Neural crest cell (in vitro differentiated cells): ENCODE data around the gene CLCN2. TPM values are rescaled to one million over a fixed set of nuclear protein-coding genes. Genes with fewer than 3 reads are reported as not detected.

Source experiments
- DNase-seq: peaks from one replicate; pipeline ENCODE4 v3.0.0; 2021; ENCODE audit warnings: low read depth, mixed read lengths, low spot score
- H3K27ac Mint-ChIP-seq: one replicate; pipeline ENCODE4 v1.8.0; 2021; ENCODE audit warnings: mild to moderate bottlenecking, mixed read lengths; ENCODE audit not compliant: unreplicated experiment
- H3K27me3 Mint-ChIP-seq: 2 replicates; pipeline ENCODE4 v1.8.0; 2021; ENCODE audit warnings: low read depth, mild to moderate bottlenecking, mixed read lengths
- H3K36me3 Mint-ChIP-seq: 2 replicates; pipeline ENCODE4 v1.8.0; 2021; ENCODE audit warnings: low read depth, mild to moderate bottlenecking, mixed read lengths
- H3K4me1 Mint-ChIP-seq: 2 replicates; pipeline ENCODE4 v1.8.0; 2021; ENCODE audit warnings: mixed read lengths
- H3K4me3 Mint-ChIP-seq: one replicate; pipeline ENCODE4 v1.8.0; 2021; ENCODE audit warnings: mild to moderate bottlenecking, mixed read lengths
- H3K9me3 Mint-ChIP-seq: 2 replicates; pipeline ENCODE4 v1.8.0; 2021; ENCODE audit warnings: mixed read lengths
- total RNA-seq: library from RNA; stranded (reverse); gene quantifications from 2 replicates; pipeline ENCODE4 v1.2.1, GENCODE V29; 2021
- TF ChIP-seq, protein P1 (sequence below): fragments of 200-600 bp; sonication (generic); conservative IDR thresholded peaks from 2 replicates; pipeline ENCODE4 v1.5.0; 2021; ENCODE audit warnings: antibody characterized with exemption, mild to moderate bottlenecking

Gene CLCN2
- total RNA-seq, 1 donor from 2014 or later = 23.6 TPM

DNA sequence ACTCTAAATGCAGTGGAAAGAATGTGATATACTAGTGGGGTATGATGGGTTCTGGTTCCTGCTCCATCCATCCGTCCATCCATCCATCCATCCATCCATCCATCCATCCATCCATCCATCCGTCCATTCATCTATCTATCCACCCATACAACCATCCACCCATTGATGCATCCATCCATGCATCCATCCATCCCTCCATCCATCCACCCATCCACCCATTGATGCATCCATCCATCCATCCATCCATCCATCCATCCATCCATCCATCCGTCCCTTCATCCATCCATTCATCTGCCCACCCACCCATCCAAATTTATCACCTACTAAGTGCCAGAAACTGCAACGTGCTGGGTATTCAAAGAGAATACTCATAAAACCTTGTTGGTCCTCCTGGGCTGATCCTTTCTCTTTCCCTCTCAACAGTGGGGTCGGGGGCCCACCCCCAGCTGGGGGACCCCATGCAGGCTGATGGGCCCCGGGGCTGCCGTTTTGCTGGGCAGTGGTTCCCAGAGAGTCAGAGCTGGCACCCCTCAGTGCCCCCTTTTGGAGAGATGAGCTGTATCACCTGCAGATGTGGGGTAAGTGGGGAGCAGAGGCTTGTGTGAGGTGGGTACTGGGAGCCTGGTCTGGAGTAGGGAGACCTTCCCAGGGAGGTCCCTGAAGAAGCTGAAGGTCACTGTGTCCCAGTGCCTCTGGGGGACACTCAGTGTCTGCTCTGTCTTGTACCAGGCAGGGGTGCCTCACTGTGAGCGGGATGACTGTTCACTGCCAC, 26.9 kb upstream of the CLCN2 start:
- H3K27me3 Mint-ChIP-seq = peaks cover 13% of the 10 kb centered on the region
- H3K9me3 Mint-ChIP-seq = no peaks in the 10 kb centered on the region
- H3K36me3 Mint-ChIP-seq = no peaks in the 10 kb centered on the region
- no peak for DNase-seq
- no peak overlapping the region for H3K27ac Mint-ChIP-seq
- H3K4me1 Mint-ChIP-seq = no peaks in the 10 kb centered on the region
- H3K4me3 Mint-ChIP-seq = no peak overlapping the region
- TF ChIP-seq, protein P1, sequence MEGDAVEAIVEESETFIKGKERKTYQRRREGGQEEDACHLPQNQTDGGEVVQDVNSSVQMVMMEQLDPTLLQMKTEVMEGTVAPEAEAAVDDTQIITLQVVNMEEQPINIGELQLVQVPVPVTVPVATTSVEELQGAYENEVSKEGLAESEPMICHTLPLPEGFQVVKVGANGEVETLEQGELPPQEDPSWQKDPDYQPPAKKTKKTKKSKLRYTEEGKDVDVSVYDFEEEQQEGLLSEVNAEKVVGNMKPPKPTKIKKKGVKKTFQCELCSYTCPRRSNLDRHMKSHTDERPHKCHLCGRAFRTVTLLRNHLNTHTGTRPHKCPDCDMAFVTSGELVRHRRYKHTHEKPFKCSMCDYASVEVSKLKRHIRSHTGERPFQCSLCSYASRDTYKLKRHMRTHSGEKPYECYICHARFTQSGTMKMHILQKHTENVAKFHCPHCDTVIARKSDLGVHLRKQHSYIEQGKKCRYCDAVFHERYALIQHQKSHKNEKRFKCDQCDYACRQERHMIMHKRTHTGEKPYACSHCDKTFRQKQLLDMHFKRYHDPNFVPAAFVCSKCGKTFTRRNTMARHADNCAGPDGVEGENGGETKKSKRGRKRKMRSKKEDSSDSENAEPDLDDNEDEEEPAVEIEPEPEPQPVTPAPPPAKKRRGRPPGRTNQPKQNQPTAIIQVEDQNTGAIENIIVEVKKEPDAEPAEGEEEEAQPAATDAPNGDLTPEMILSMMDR = no peak

DNA sequence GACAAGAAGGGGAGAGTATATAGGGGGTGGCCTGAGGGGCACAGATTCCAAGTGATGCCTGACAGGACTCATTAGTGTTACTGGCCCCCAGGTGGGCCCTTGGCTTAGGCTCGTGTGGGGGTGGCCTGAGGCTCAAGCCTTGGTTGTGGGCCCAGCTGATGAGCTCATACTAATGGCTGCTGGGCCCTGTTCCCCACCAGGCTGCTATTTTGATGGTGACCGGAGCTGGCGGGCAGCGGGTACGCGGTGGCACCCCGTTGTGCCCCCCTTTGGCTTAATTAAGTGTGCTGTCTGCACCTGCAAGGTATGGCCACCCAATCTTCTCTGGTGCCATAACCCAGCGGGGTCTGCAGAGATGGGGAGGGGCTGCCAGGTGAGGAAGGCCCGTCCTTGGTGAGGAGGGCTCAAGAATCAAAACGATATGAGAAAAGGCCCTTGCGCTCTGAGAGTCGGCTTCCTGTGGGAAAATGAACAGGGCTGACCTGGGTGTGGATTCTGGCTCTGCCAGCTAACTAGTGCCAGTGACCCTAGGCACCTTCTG, 25.8 kb upstream of the CLCN2 start:
- Mint-ChIP-seq H3K4me1 (no peaks in the 10 kb centered on the region), H3K4me3 (no peak overlapping the region), H3K27me3 (peaks cover 20% of the 10 kb centered on the region), H3K9me3 (no peaks in the 10 kb centered on the region), H3K36me3 (no peaks in the 10 kb centered on the region), H3K27ac (no peak overlapping the region)
- TF ChIP-seq, protein P1 = no peak
- DNase-seq = no peak

DNA sequence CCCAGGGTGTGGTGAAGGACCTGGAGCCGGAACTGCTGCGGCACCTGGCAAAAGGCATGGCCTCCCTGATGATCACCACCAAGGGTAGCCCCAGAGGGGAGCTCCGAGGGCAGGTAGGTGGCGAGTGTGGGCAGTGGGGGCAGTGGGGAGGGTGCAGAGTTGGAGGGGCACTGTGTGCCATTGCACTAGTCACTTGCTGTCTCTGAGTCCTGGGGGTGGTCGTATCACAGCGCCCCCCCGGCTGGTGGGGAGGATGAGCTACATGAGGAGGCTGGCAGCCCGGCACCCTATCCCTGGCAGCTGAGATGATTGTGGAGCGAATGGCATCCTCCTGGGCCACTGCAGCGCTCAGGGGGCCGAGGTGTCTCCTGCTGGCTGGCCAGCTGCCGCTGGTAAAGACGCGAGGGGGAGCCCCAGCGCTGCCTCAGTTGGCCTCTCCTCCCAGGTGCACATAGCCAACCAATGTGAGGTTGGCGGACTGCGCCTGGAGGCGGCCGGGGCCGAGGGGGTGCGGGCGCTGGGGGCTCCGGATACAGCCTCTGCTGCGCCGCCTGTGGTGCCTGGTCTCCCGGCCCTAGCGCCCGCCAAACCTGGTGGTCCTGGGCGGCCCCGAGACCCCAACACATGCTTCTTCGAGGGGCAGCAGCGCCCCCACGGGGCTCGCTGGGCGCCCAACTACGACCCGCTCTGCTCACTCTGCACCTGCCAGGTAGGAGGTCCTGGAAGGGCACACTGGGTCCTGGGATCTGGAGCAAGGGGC, 24.8 kb upstream of the CLCN2 start:
- TF ChIP-seq, protein P1 = no peak
- DNase-seq = no peak
- no peaks in the 10 kb centered on the region for H3K9me3 Mint-ChIP-seq
- H3K4me3 Mint-ChIP-seq = no peak overlapping the region
- H3K4me1 Mint-ChIP-seq = no peaks in the 10 kb centered on the region
- H3K27me3 Mint-ChIP-seq = peaks cover 30% of the 10 kb centered on the region
- H3K36me3 Mint-ChIP-seq = no peaks in the 10 kb centered on the region
- no peak overlapping the region for H3K27ac Mint-ChIP-seq

DNA sequence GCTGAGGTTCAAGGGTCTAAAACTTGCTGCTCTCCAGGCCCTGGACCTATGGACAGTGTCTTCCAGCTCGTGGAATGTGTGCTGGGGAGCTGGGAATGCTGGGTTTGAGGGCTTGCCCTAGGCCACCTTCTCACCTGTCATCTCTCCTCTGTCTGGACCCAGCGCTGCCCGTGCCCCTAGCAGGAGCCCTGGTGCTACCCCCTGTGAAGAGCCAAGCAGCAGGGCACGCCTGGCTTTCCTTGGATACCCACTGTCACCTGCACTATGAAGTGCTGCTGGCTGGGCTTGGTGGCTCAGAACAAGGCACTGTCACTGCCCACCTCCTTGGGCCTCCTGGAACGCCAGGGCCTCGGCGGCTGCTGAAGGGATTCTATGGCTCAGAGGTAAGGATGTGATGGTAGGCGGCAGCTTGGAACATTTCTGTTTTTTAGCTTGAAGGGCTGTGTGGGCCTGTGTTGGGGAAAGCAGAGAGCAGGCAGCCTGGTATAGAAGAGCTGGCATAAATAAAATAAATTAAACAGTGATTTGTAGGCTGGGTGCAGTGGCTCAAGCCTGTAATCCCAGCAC, 23.5 kb upstream of the CLCN2 start:
- Mint-ChIP-seq H3K27ac (no peak overlapping the region), H3K27me3 (peaks cover 35% of the 10 kb centered on the region), H3K9me3 (no peaks in the 10 kb centered on the region), H3K36me3 (no peaks in the 10 kb centered on the region), H3K4me3 (no peak overlapping the region), H3K4me1 (no peaks in the 10 kb centered on the region)
- TF ChIP-seq, protein P1 = no peak
- DNase-seq = no peak

DNA sequence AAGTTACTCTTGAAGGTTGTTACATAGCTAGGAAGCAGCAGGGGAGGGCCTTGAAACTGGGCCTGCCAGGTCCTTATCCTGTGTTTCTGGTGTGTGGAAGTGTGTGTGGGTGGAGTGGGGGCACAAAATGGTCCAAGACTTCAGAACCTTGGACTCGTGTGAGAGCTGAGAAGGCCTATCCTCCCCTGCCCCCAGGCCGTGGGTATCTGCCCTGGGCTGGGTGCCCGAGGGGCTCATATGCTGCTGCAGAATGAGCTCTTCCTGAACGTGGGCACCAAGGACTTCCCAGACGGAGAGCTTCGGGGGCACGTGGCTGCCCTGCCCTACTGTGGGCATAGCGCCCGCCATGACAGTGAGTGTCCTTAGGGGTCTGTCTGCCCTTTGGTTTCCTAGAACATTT, 22.9 kb upstream of the CLCN2 start:
- peaks cover under 1% of the 10 kb centered on the region for H3K4me1 Mint-ChIP-seq

More for the DNA sequence above, 22.9 kb upstream of the CLCN2 start:
- Mint-ChIP-seq H3K4me3 (no peak overlapping the region), H3K27me3 (peaks cover 36% of the 10 kb centered on the region), H3K36me3 (no peaks in the 10 kb centered on the region), H3K27ac (no peak overlapping the region), H3K9me3 (no peaks in the 10 kb centered on the region)
- no peak for DNase-seq
- TF ChIP-seq, protein P1 = no peak
